Calu3 (cell line): ENCODE results near the gene HOXA11. TPM values are rescaled to one million over a fixed set of nuclear protein-coding genes. Genes with fewer than 3 reads are reported as not detected.

ENCODE experiments used
- BruUV-seq: library from RNA; stranded (reverse); fragments of 400-500 nt; replicated peaks from 2 replicates; lab custom pipeline; 2021; lab: Mats Ljungman, UMichigan
- CTCF ChIA-PET: fragments of 300-600 bp; sonication (Branson Sonifier 250); formaldehyde crosslinking; loops from one replicate; lab custom pipeline; 2022; ENCODE audit warnings: antibody characterized with exemption; lab: Charles Lee
- DNase-seq: peaks from one replicate; pipeline ENCODE4 v3.0.0; 2022
- H3K27ac Mint-ChIP-seq: one replicate; pipeline ENCODE4 v1.8.0; 2022; ENCODE audit warnings: mixed read lengths; ENCODE audit not compliant: unreplicated experiment
- H3K27me3 Mint-ChIP-seq: one replicate; pipeline ENCODE4 v1.8.0; 2022; ENCODE audit warnings: mixed read lengths; ENCODE audit not compliant: unreplicated experiment
- H3K36me3 Mint-ChIP-seq: one replicate; pipeline ENCODE4 v1.8.0; 2022; ENCODE audit warnings: mild to moderate bottlenecking, moderate library complexity, mixed read lengths; ENCODE audit not compliant: insufficient read depth, unreplicated experiment
- H3K4me1 Mint-ChIP-seq: one replicate; pipeline ENCODE4 v1.8.0; 2022; ENCODE audit warnings: mild to moderate bottlenecking, low read depth, mixed read lengths; ENCODE audit not compliant: unreplicated experiment
- H3K4me3 Mint-ChIP-seq: one replicate; pipeline ENCODE4 v1.8.0; 2022; ENCODE audit warnings: mild to moderate bottlenecking, low read depth, moderate library complexity, mixed read lengths; ENCODE audit not compliant: unreplicated experiment
- H3K9me3 Mint-ChIP-seq: one replicate; pipeline ENCODE4 v1.8.0; 2022; ENCODE audit warnings: low read depth, mixed read lengths; ENCODE audit not compliant: unreplicated experiment
- intact Hi-C: fragments of 100-400 bp; cut with micrococcal nuclease; formaldehyde crosslinking; loops from one replicate; pipeline ENCODE4 v1.10.0; 2022; ENCODE audit not compliant: unreplicated experiment
- total RNA-seq: library from RNA; stranded (reverse); gene quantifications from 2 replicates; pipeline ENCODE4 v1.2.3, GENCODE V29; 2022
- TF ChIP-seq, protein P1 (sequence below): fragments of 200-600 bp; IDR thresholded peaks from one replicate; pipeline ENCODE4 v1.8.0; 2022; ENCODE audit warnings: antibody characterized with exemption; ENCODE audit not compliant: unreplicated experiment

HOXA11 gene
- total RNA-seq, 1 experiment from 2014 or later, result 0.54 TPM

DNA sequence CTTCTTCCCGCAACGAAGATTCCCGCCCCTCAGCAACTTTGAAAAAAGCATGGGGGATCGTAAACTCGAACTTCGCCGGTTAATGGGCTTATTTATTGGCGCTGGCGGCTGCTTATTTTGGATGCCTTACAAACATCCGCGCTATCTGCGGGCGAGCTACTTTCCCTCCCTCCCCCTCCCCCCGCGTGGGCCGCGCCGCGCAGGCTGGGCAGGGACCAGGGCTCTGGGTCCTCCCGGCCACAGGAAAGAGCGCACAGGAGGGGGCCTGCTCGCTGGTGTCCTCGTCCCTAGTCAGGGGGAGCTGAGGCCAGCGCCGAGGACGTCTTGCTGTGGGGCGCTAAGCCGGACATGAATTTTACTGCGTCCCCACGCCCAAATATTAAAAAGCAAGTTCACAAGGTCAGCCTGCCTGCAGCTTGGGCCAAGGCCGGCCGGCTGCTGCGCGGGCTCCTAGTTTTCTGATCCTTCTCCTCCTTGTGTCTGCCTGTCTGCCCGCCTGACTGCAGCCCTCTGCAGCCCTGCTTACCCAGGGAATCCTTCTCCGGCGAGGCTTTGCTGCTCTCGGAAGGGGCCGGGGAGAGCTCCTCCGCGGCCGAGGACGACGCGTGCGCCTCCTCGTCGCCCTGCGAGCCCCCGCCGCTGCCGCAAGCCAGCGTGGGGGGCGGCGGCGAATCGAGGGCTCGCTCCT lies 12.1 kb downstream of the HOXA11 start:
- intact Hi-C loops, result no loop called here
- peak overlapping the region; percentile 22 for H3K27ac Mint-ChIP-seq
- TF ChIP-seq, protein P1, sequence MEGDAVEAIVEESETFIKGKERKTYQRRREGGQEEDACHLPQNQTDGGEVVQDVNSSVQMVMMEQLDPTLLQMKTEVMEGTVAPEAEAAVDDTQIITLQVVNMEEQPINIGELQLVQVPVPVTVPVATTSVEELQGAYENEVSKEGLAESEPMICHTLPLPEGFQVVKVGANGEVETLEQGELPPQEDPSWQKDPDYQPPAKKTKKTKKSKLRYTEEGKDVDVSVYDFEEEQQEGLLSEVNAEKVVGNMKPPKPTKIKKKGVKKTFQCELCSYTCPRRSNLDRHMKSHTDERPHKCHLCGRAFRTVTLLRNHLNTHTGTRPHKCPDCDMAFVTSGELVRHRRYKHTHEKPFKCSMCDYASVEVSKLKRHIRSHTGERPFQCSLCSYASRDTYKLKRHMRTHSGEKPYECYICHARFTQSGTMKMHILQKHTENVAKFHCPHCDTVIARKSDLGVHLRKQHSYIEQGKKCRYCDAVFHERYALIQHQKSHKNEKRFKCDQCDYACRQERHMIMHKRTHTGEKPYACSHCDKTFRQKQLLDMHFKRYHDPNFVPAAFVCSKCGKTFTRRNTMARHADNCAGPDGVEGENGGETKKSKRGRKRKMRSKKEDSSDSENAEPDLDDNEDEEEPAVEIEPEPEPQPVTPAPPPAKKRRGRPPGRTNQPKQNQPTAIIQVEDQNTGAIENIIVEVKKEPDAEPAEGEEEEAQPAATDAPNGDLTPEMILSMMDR, result no peak
- peak; percentile 52 for DNase-seq
- H3K36me3 Mint-ChIP-seq, result peaks cover 44% of the 10 kb centered on the region
- peak overlapping the region; percentile 72 for H3K4me3 Mint-ChIP-seq
- BruUV-seq, result no TSS peak
- H3K27me3 Mint-ChIP-seq, result no peaks in the 10 kb centered on the region
- CTCF ChIA-PET, result interaction anchor here (2.1 kb wide), 1 partner anchor 22 kb away, joined by 8 read pairs; no protein-coding TSS in a partner anchor
- no peaks in the 10 kb centered on the region for H3K9me3 Mint-ChIP-seq
- H3K4me1 Mint-ChIP-seq, result peaks cover 37% of the 10 kb centered on the region

DNA sequence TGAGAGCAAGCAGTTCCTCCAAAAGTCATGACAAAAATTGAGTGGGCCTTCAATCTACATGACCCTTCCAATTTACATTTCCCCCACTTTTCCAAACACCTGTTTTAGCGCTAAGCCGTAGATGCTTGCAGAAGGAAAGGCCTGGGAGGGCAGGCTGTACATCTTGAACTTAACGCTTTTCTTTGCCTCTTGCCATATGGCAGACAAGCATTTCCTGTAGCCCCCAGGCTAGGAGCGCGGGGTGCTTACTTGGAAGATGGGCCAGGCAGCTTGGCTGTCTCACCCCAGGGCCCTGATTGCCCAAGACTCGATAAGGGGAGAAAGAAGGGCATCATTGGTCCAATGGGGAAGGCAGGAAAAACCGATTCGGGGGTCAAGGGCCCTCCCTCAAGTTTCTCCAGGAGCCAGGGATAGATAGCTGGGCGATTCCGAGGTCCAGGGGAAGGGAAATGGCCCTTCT lies 12.7 kb downstream of the HOXA11 start:
- Mint-ChIP-seq H3K9me3 (no peaks in the 10 kb centered on the region), H3K36me3 (peaks cover 44% of the 10 kb centered on the region), H3K4me3 (peak overlapping the region; percentile 72), H3K27ac (peak overlapping the region; percentile 22), H3K4me1 (peaks cover 37% of the 10 kb centered on the region), H3K27me3 (no peaks in the 10 kb centered on the region)
- no TSS peak for BruUV-seq
- DNase-seq, result no peak
- TF ChIP-seq, protein P1, result no peak
- CTCF ChIA-PET, result interaction anchor here (2.1 kb wide), 1 partner anchor 22 kb away, joined by 8 read pairs; no protein-coding TSS in a partner anchor
- intact Hi-C loops, result no loop called here

DNA sequence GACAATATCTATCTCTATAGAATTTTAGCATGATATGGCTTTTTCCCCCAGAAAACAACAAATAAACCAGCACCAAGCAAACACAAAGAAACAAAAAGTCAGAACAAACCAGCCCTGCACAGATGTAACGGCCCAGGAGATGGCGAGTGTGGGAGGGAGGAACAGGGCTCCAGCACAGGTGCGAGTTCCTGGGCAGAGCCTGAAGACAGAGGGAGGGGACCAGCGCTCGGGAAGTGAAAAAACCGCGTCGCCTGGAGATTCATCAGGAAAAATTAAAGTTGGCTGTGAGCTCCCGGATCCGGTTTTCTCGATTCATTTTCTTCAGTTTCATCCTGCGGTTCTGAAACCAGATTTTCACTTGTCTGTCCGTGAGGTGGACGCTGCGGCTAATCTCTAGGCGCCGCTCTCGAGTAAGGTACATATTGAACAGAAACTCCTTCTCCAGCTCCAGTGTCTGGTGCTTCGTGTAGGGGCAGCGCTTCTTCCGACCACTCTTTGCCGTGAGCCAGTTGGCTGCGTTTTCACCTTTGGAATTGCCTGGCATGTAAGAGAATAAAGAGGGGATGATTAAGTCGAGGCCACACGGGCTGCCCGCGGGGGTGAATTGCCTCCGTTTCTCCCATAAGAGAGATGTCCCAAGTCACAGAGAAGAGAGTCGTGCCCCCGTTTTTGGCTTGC lies 13.3 kb downstream of the HOXA11 start:
- no TSS peak for BruUV-seq
- H3K36me3 Mint-ChIP-seq, result peaks cover 44% of the 10 kb centered on the region
- peak overlapping the region; percentile 72 for H3K4me3 Mint-ChIP-seq
- TF ChIP-seq, protein P1, result no peak
- no peaks in the 10 kb centered on the region for H3K9me3 Mint-ChIP-seq
- CTCF ChIA-PET, result no interaction called here
- peaks cover 37% of the 10 kb centered on the region for H3K4me1 Mint-ChIP-seq
- intact Hi-C loops, result no loop called here
- H3K27ac Mint-ChIP-seq, result peak overlapping the region; percentile 22
- H3K27me3 Mint-ChIP-seq, result no peaks in the 10 kb centered on the region
- DNase-seq, result no peak

DNA sequence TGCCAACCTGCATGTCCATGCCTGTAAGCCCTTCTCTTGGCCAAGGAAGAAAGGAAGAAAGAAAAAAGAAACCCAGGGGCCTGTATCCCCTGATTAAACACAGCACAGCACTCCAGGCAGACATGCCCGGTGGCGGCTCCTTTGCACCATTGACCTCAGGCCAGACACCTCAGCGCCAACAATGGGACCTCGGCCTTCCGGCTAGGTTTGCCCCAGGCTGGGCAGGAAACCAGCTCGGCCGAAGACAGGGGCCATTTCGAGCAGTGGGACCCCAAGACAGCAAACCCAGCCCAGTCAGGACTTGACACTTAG lies 13.8 kb downstream of the HOXA11 start:
- CTCF ChIA-PET, result no interaction called here
- Mint-ChIP-seq H3K9me3 (no peaks in the 10 kb centered on the region), H3K36me3 (peaks cover 44% of the 10 kb centered on the region), H3K4me1 (peaks cover 37% of the 10 kb centered on the region), H3K4me3 (peak overlapping the region; percentile 72), H3K27ac (no peak overlapping the region), H3K27me3 (no peaks in the 10 kb centered on the region)
- DNase-seq, result no peak
- TF ChIP-seq, protein P1, result no peak
- intact Hi-C loops, result no loop called here
- BruUV-seq, result TSS peak; percentile 45
